Islet of Langerhans (tissue), 1 donor: ENCODE data around the gene HIPK2.
"Not testable (repeated sequence)": the region's sequence is repeated elsewhere in the genome, so short reads cannot be mapped to it uniquely, and the experiment has no call there.

Source experiments
- FAIRE-seq: peaks from one replicate; lab custom pipeline; 2011; peaks lifted over from hg19 to GRCh38; lab: Jason Lieb, UNC

The HIPK2 gene

GRCh38 chr7:139618482-139619366 lies 159.1 kb downstream of the HIPK2 start:
- no peak for FAIRE-seq

- FAIRE-seq = no peak
These were observed 160.7 kb downstream of the HIPK2 start for GRCh38 chr7:139617074-139617473.

GRCh38 chr7:139614886-139615285 lies 162.9 kb downstream of the HIPK2 start:
- no peak for FAIRE-seq

GRCh38 chr7:139613971-139614411 lies 163.8 kb downstream of the HIPK2 start:
- no peak for FAIRE-seq

- not testable (repeated sequence) for FAIRE-seq
These were observed 166.2 kb downstream of the HIPK2 start for GRCh38 chr7:139611556-139611955.

- no peak for FAIRE-seq
These were observed 167.2 kb downstream of the HIPK2 start for GRCh38 chr7:139610595-139610994.

- FAIRE-seq = no peak
These were observed 173.9 kb downstream of the HIPK2 start for GRCh38 chr7:139603896-139604295.

- FAIRE-seq = no peak
These were observed 174.5 kb downstream of the HIPK2 start for GRCh38 chr7:139603282-139603681.

GRCh38 chr7:139602143-139602722 lies 175.6 kb downstream of the HIPK2 start:
- FAIRE-seq = no peak

GRCh38 chr7:139601176-139601575 lies 176.6 kb downstream of the HIPK2 start:
- FAIRE-seq = no peak

GRCh38 chr7:139600306-139600705 lies 177.5 kb downstream of the HIPK2 start:
- FAIRE-seq = no peak

- FAIRE-seq = no peak
These were observed 179.2 kb downstream of the HIPK2 start for GRCh38 chr7:139598642-139599041.

GRCh38 chr7:139597028-139597427 lies 180.8 kb downstream of the HIPK2 start:
- no peak for FAIRE-seq

- FAIRE-seq = no peak
These were observed 181.2 kb downstream of the HIPK2 start for GRCh38 chr7:139596626-139597025.

- no peak for FAIRE-seq
These were observed 182.0 kb downstream of the HIPK2 start for GRCh38 chr7:139595806-139596205.

GRCh38 chr7:139594911-139595476 lies 182.8 kb downstream of the HIPK2 start:
- no peak for FAIRE-seq

- FAIRE-seq = no peak
These were observed 183.7 kb downstream of the HIPK2 start for GRCh38 chr7:139594090-139594489.

GRCh38 chr7:139592801-139593461 lies 184.9 kb downstream of the HIPK2 start:
- FAIRE-seq = no peak

GRCh38 chr7:139591550-139592195 lies 186.1 kb downstream of the HIPK2 start:
- no peak for FAIRE-seq

GRCh38 chr7:139589474-139589873 lies 188.3 kb downstream of the HIPK2 start:
- FAIRE-seq = no peak

GRCh38 chr7:139588632-139589031 lies 189.2 kb downstream of the HIPK2 start:
- FAIRE-seq = no peak

GRCh38 chr7:139587535-139587934 lies 190.3 kb downstream of the HIPK2 start:
- no peak for FAIRE-seq
